ENCODE measurements around the gene LTB.

GRCh38 chr6:31581434-31582229, 592 bp downstream of the LTB start:
- no peak for TF ChIP-seq MAX (IDR thresholded peaks at IDR 0.05)
- no peak; the same call in 1 of the 2 replicates for TF ChIP-seq TAF1 (IDR thresholded peaks at IDR 0.05; ENCODE audit: low read depth)
- TF ChIP-seq REST (IDR thresholded peaks at IDR 0.05; ENCODE audit: low read depth) = no peak
- TF ChIP-seq ZBTB7A (IDR thresholded peaks at IDR 0.05; ENCODE audit: low read depth) = no peak
- TF ChIP-seq CREB1 (IDR thresholded peaks at IDR 0.05; ENCODE audit: low read depth) = no peak
- TF ChIP-seq EGR1 (IDR thresholded peaks at IDR 0.05) = no peak
- TF ChIP-seq TCF12 (IDR thresholded peaks at IDR 0.05; ENCODE audit: low read depth) = no peak
- TF ChIP-seq FOXM1 (IDR thresholded peaks at IDR 0.05; ENCODE audit: borderline replicate concordance, low read depth) = no peak
- no peak for TF ChIP-seq CEBPB (IDR thresholded peaks at IDR 0.05)
- no peak for TF ChIP-seq RAD21 (IDR thresholded peaks at IDR 0.05; ENCODE audit: low read depth)
- TF ChIP-seq YY1 (IDR thresholded peaks at IDR 0.05; ENCODE audit: low read depth) = no peak

Data from Ishikawa (cell line).